Body of pancreas (tissue), 4 donors: Measurements from ENCODE around the gene SPATA2.

ENCODE experiments used
- CTCF ChIP-seq, 7 experiments: fragments of 450-650 bp in 4 of 7; fragments of 200-600 bp in 3 of 7; sonication (generic) in 3 of 7; IDR thresholded peaks; one replicate each; pipeline ENCODE4 v1.5.1; 2016 to 2019; ENCODE audit warnings: antibody characterized with exemption in 7 of 7
- POLR2A ChIP-seq, 3 donors: fragments of 450-650 bp; IDR thresholded peaks; one replicate each; pipeline ENCODE4 v1.6.1; 2016; ENCODE audit warnings: antibody characterized with exemption in 3 of 3, mild to moderate bottlenecking in 2 of 3

- TF ChIP-seq CTCF (IDR thresholded peaks at IDR 0.05) (peak; percentile 53 to 70 (median 64)), POLR2A (IDR thresholded peaks at IDR 0.05) (no peak)
Measured at GRCh38 chr20:49888212-49889000, 26.9 kb downstream of the SPATA2 start.
